Osteocyte (in vitro differentiated cells): ENCODE measurements around the gene PLA2G1B. TPM values are rescaled to one million over a fixed set of nuclear protein-coding genes. Genes with fewer than 3 reads are reported as not detected.

Experiments
- DNase-seq: peaks from one replicate; pipeline ENCODE4 v3.0.0; 2021; ENCODE audit warnings: mixed read lengths; ENCODE audit not compliant: unreplicated experiment; ENCODE audit errors: extremely low spot score
- H3K27ac Mint-ChIP-seq: one replicate; pipeline ENCODE4 v1.8.0; 2021; ENCODE audit warnings: mild to moderate bottlenecking, mixed read lengths; ENCODE audit not compliant: unreplicated experiment
- H3K27me3 Mint-ChIP-seq: one replicate; pipeline ENCODE4 v1.8.0; 2021; ENCODE audit warnings: mixed read lengths; ENCODE audit not compliant: unreplicated experiment
- H3K36me3 Mint-ChIP-seq: one replicate; pipeline ENCODE4 v1.8.0; 2021; ENCODE audit warnings: mixed read lengths; ENCODE audit not compliant: unreplicated experiment
- H3K4me1 Mint-ChIP-seq: one replicate; pipeline ENCODE4 v1.8.0; 2021; ENCODE audit warnings: mixed read lengths; ENCODE audit not compliant: unreplicated experiment
- H3K4me3 Mint-ChIP-seq: one replicate; pipeline ENCODE4 v1.8.0; 2021; ENCODE audit warnings: mild to moderate bottlenecking, moderate library complexity, mixed read lengths; ENCODE audit not compliant: unreplicated experiment
- H3K9me3 Mint-ChIP-seq: one replicate; pipeline ENCODE4 v1.8.0; 2021; ENCODE audit warnings: mixed read lengths; ENCODE audit not compliant: unreplicated experiment
- long read RNA-seq: library from polyadenylated mRNA; unstranded; transcript quantifications from one replicate; pipeline ENCODE4 v2.0.0, GENCODE V29; 2021
- total RNA-seq: library from RNA; stranded (reverse); gene quantifications from 2 replicates; pipeline ENCODE4 v1.2.1, GENCODE V29; 2021
- TF ChIP-seq, protein P1 (sequence below): fragments of 200-600 bp; sonication (generic); IDR thresholded peaks from 2 replicates; pipeline ENCODE4 v1.5.0; 2021; ENCODE audit warnings: antibody characterized with exemption, mild to moderate bottlenecking, moderate library complexity

PLA2G1B gene
- total RNA-seq = 0.67 and 1.2 TPM in 2 replicates
- long read RNA-seq = 0 reads

DNA sequence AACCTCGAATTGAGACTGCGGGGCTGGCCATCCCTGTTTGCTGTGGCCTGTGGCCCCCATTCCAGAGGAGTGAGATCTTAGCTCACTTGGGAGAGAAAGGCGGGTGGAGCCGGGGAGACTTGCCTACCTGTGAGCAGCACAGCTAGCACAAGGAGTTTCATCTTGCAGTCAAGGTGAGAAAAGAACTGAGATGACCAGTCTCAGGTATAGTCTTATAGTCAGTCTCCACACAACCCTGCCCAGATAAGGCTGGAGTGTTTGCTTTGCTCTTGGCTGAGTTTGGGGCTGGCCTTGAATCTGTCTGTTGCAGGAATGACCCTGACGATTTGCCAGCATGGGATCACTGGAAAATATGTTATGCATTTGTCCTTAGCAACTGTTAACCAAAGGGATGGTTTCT, at the start of gene PLA2G1B:
Gene PLA2G1B, minus strand, starts transcription at position 187 of the 400 bp plus-strand sequence. Its CDS starts 26 bp downstream, at position 161.
- Mint-ChIP-seq H3K36me3 (no peaks in the 10 kb centered on the region), H3K9me3 (no peaks in the 10 kb centered on the region)

DNA sequence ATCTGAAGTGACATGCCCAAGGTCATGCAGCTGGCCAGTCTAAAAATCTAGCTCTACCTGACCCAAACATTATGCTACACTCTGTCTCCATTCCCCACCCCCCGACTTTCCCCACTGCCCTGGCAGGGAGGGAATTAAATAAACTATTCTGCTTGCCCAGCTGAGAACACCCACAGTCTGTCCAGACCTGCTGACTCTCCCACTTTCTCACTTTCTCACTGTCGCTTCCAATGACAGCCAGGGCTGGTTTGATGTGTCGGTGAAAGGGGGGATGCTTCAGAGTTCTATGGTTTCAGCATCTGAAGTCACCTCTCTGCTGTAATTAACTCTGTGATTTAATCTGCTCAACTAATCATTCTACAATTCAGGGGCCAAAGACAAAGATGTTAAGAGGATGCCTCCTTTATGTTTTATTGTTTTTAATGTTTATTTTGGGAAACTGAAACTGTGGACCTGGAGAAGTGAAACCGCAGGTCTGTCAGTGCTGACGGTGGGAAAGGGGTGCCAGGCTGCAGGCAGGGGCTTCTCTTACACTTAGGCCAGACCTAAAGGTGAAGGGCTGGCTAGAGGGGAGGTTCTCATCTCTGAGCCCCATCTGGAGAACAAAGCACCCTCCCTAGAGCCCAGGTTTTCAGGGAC, 49.5 kb upstream of the PLA2G1B start:
- Mint-ChIP-seq H3K4me1 (no peaks in the 10 kb centered on the region), H3K36me3 (no peaks in the 10 kb centered on the region), H3K4me3 (no peak overlapping the region), H3K9me3 (no peaks in the 10 kb centered on the region), H3K27me3 (peaks cover 67% of the 10 kb centered on the region), H3K27ac (no peak overlapping the region)
- TF ChIP-seq, protein P1, sequence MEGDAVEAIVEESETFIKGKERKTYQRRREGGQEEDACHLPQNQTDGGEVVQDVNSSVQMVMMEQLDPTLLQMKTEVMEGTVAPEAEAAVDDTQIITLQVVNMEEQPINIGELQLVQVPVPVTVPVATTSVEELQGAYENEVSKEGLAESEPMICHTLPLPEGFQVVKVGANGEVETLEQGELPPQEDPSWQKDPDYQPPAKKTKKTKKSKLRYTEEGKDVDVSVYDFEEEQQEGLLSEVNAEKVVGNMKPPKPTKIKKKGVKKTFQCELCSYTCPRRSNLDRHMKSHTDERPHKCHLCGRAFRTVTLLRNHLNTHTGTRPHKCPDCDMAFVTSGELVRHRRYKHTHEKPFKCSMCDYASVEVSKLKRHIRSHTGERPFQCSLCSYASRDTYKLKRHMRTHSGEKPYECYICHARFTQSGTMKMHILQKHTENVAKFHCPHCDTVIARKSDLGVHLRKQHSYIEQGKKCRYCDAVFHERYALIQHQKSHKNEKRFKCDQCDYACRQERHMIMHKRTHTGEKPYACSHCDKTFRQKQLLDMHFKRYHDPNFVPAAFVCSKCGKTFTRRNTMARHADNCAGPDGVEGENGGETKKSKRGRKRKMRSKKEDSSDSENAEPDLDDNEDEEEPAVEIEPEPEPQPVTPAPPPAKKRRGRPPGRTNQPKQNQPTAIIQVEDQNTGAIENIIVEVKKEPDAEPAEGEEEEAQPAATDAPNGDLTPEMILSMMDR = no peak
- no peak for DNase-seq

More for the DNA sequence above, at the start of gene PLA2G1B:
- Mint-ChIP-seq H3K27me3 (peaks cover 13% of the 10 kb centered on the region), H3K4me3 (no peak within 1 kb of the TSS), H3K27ac (no peak within 1 kb of the TSS), H3K4me1 (peaks cover 9% of the 10 kb centered on the region)
- TF ChIP-seq, protein P1 = no peak
- DNase-seq = no peak

DNA sequence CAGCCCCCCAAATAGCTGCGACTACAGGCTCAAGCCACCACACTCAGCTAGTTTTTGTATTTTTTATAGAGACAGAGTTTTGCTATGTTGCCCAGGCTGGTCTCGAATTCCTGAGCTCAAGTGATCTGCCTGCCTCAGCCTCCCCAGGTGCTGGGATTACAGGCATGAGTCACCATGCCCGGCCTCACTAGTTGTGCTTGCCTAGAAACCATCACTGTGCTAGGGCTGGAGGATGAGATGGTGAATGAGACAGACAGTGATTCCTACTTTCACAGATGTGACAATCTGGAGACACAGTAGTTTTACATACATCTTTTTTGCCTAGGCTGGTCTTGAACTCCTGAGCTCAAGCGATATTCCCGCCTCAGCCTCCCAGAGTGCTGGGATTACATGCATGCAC, 48.8 kb upstream of the PLA2G1B start:
- Mint-ChIP-seq H3K4me3 (no peak overlapping the region), H3K27ac (no peak overlapping the region), H3K27me3 (peaks cover 67% of the 10 kb centered on the region), H3K36me3 (no peaks in the 10 kb centered on the region), H3K4me1 (no peaks in the 10 kb centered on the region), H3K9me3 (no peaks in the 10 kb centered on the region)
- TF ChIP-seq, protein P1 = no peak
- no peak for DNase-seq

DNA sequence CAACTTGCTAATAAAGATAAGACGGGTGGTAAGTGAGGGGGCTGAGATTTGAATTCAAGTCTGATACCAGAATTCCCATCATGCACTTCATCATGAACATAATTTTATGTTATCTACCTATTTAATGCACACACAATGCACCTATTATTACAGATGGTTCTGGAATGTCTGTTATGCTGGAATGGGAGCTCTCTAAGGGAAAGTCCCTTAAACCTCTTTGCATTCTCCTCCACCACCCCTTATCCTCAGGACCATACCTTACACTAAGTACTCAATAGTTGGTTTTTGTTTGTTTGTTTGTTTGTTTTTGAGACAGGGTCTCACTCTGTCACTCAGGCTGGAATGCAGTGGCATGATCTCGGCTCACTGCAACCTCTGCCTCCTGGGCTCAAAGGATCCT, 48.4 kb upstream of the PLA2G1B start:
- TF ChIP-seq, protein P1 = no peak
- H3K36me3 Mint-ChIP-seq = no peaks in the 10 kb centered on the region
- no peaks in the 10 kb centered on the region for H3K9me3 Mint-ChIP-seq
- H3K4me1 Mint-ChIP-seq = no peaks in the 10 kb centered on the region
- peaks cover 67% of the 10 kb centered on the region for H3K27me3 Mint-ChIP-seq
- no peak overlapping the region for H3K27ac Mint-ChIP-seq
- no peak for DNase-seq
- H3K4me3 Mint-ChIP-seq = no peak overlapping the region

DNA sequence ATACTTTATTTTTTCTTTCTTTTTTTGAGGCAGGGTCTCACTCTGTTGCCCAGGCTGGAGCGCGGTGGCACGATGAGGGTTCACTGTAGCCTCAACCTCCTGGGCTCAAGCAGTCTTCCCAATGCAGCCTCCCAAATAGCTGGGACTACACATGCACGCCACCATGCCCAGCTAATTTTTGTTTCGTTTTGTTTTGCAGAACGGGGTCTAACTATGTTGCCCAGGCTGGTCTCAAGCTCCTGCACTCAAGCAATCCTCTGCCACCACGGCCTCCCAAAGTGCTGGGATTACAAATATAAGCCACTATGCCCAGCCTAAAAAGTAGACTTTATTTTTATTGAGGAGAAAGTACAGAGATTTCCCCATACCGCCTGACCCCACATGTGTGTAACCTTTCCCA, 46.1 kb upstream of the PLA2G1B start:
- H3K4me1 Mint-ChIP-seq = peaks cover 8% of the 10 kb centered on the region
- TF ChIP-seq, protein P1 = no peak
- H3K36me3 Mint-ChIP-seq = no peaks in the 10 kb centered on the region
- no peak for DNase-seq
- H3K4me3 Mint-ChIP-seq = no peak overlapping the region
- peaks cover 77% of the 10 kb centered on the region for H3K27me3 Mint-ChIP-seq
- H3K27ac Mint-ChIP-seq = no peak overlapping the region
- H3K9me3 Mint-ChIP-seq = no peaks in the 10 kb centered on the region
